Measurements from ENCODE around the gene GAS2L2. TPM values are rescaled to one million over a fixed set of nuclear protein-coding genes. Genes with fewer than 3 reads are reported as not detected.

GAS2L2 gene
- total RNA-seq, result 3.1 TPM
- long read RNA-seq, partial matches to known transcripts, result 1 of 4 reads
- long read RNA-seq, other reads (novel, unspliced or antisense), result 3 of 4 reads

- Histone ChIP-seq H3K9me3 (no peaks in the 10 kb centered on the region), H3K36me3 (no peaks in the 10 kb centered on the region), H3K4me1 (peaks cover 6% of the 10 kb centered on the region), H3K4me3 (no peak within 1 kb of the TSS), H3K27ac (no peak within 1 kb of the TSS), H3K27me3 (ENCODE audit: low read depth) (peaks cover 27% of the 10 kb centered on the region)
- no peak for DNase-seq
- peak; percentile 20 to 61 for ATAC-seq
- intact Hi-C loops (cut with DNase I), result no loop called here
- TF ChIP-seq, protein P1, sequence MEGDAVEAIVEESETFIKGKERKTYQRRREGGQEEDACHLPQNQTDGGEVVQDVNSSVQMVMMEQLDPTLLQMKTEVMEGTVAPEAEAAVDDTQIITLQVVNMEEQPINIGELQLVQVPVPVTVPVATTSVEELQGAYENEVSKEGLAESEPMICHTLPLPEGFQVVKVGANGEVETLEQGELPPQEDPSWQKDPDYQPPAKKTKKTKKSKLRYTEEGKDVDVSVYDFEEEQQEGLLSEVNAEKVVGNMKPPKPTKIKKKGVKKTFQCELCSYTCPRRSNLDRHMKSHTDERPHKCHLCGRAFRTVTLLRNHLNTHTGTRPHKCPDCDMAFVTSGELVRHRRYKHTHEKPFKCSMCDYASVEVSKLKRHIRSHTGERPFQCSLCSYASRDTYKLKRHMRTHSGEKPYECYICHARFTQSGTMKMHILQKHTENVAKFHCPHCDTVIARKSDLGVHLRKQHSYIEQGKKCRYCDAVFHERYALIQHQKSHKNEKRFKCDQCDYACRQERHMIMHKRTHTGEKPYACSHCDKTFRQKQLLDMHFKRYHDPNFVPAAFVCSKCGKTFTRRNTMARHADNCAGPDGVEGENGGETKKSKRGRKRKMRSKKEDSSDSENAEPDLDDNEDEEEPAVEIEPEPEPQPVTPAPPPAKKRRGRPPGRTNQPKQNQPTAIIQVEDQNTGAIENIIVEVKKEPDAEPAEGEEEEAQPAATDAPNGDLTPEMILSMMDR (IDR thresholded peaks at IDR 0.05), result no peak
Measured at GRCh38 chr17:35752945-35753764, at the start of gene GAS2L2. Gene GAS2L2 (minus strand): TSS chr17:35753239. CDS start chr17:35752850, 389 bp downstream.

DNA sequence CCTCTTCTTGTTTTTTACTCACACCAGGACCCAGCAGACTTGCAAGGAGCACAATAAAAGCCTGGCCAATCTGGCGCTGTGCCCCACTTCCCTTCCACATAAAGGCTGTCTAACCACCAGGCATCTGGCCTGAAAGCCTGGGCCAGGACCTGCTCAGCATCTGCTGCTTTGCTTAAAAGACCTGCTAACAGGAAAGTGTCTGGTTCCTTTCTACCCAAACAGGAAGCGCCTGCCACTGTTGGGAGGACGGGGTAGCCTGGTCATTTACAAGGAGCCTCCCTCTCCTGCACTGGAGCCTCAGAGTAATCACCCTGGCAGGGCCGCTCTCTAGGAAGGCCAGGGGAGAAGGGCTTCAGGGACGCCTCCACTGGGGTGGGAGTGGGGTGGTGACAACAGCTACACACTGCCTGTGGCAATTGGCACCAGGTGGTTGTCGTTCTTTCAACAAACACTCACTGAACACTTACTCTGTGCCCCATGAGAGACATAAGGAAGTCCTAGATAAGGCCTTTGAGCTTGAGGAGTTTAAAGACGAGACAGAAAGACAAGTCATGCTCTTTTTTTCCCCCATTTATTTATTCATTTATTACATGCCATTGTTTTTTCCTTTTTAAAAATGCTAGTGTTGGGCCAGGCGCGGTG, 48.7 kb upstream of the GAS2L2 start:
- no peak overlapping the region for H3K4me3 ChIP-seq
- H3K27ac ChIP-seq, result peak overlapping the region; percentile 56
- H3K27me3 ChIP-seq (ENCODE audit: low read depth), result peaks cover under 1% of the 10 kb centered on the region
- TF ChIP-seq, protein P1 (IDR thresholded peaks at IDR 0.05), result no peak
- no peaks in the 10 kb centered on the region for H3K9me3 ChIP-seq
- no peaks in the 10 kb centered on the region for H3K36me3 ChIP-seq
- H3K4me1 ChIP-seq, result peaks cover 47% of the 10 kb centered on the region
- ATAC-seq, result peak; percentile 11 to 35
- peak; percentile 78 for DNase-seq
- intact Hi-C loops (cut with DNase I), result no loop called here

GRCh38 chr17:35799942-35800341, 46.9 kb upstream of the GAS2L2 start:
- H3K27ac ChIP-seq, result peak overlapping the region; percentile 67
- H3K4me3 ChIP-seq, result no peak overlapping the region
- DNase-seq, result peak; percentile 84
- peaks cover 56% of the 10 kb centered on the region for H3K4me1 ChIP-seq
- no peaks in the 10 kb centered on the region for H3K36me3 ChIP-seq
- H3K27me3 ChIP-seq (ENCODE audit: low read depth), result peaks cover 11% of the 10 kb centered on the region
- no peaks in the 10 kb centered on the region for H3K9me3 ChIP-seq
- intact Hi-C loops (cut with DNase I), result no loop called here
- TF ChIP-seq, protein P1 (IDR thresholded peaks at IDR 0.05), result no peak
- ATAC-seq, result peak; percentile 65 to 70

DNA sequence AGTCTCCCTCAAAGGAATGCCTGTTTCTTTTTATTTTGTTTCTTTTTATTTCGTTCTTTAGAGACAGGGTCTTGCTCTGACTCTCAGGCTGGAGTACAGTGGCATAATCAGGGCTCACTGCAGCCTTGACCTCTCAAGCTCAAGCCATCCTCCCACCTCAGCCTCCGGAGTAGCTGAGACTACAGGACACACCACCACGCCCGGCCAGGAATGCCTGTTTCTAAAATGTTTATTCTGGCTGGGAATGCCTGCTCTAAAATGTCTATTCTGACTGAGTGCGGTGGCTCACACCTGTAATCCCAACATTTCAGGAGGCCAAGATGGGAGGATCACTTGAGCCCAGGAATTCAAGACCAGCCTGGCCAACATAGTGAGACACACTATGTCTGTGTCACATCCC, 44.9 kb upstream of the GAS2L2 start:
- intact Hi-C loops (cut with DNase I), result no loop called here
- Histone ChIP-seq H3K36me3 (no peaks in the 10 kb centered on the region), H3K27me3 (ENCODE audit: low read depth) (peaks cover 18% of the 10 kb centered on the region), H3K9me3 (no peaks in the 10 kb centered on the region), H3K4me3 (no peak overlapping the region), H3K4me1 (peaks cover 59% of the 10 kb centered on the region), H3K27ac (no peak overlapping the region)
- DNase-seq (no peak), ATAC-seq (no peak)
- TF ChIP-seq, protein P1 (IDR thresholded peaks at IDR 0.05), result no peak

DNA sequence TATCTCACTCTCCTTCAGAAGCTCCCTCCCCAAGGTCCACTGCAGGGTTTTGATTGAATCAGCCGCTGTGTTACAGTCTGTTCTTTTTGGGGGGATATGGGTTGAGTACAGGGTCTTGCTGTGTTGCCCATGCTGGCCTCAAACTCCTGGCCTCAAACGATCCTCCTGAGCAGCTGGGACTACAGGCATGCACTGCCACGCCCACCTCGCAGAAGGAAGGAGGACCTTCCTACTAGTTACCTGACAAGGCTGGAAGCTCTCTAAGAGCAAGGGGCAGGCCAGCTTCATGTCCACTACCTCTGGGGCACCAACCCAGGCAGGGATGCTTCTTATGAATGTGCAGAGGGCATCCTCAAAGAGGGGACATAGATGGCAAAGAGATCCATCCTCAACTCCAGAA, 44.3 kb upstream of the GAS2L2 start:
- no peak overlapping the region for H3K4me3 ChIP-seq
- intact Hi-C loops (cut with DNase I), result no loop called here
- ATAC-seq, result no peak
- H3K4me1 ChIP-seq, result peaks cover 60% of the 10 kb centered on the region
- no peak overlapping the region for H3K27ac ChIP-seq
- DNase-seq, result no peak
- H3K9me3 ChIP-seq, result no peaks in the 10 kb centered on the region
- H3K36me3 ChIP-seq, result no peaks in the 10 kb centered on the region
- TF ChIP-seq, protein P1 (IDR thresholded peaks at IDR 0.05), result no peak
- H3K27me3 ChIP-seq (ENCODE audit: low read depth), result peaks cover 18% of the 10 kb centered on the region

Measured in lower lobe of right lung (tissue), 2 donors.